Measurements from ENCODE around the gene CYP3A5. TPM values are rescaled to one million over a fixed set of nuclear protein-coding genes. Genes with fewer than 3 reads are reported as not detected.

Gene CYP3A5
- total and polyA plus RNA-seq, 9 of the 15 experiments (the other 6 are each of a cell fraction or from before 2014, with no cell fraction given), result 0.73 to 2.8 (median 1.5) TPM

- TF ChIP-seq RERE (CRISPR knock-in tag; IDR thresholded peaks at IDR 0.05; ENCODE audit: borderline replicate concordance) (no peak), GABPB2 (CRISPR knock-in tag; conservative IDR thresholded peaks at IDR 0.05) (no peak), SIX5 (IDR thresholded peaks at IDR 0.05; ENCODE audit: borderline replicate concordance in 1 of 2, insufficient read depth in 1 of 2, low read depth in 1 of 2, low read length in 2 of 2) (no peak), SAFB2 (IDR thresholded peaks at IDR 0.05; ENCODE audit: borderline replicate concordance, low read depth, low read length, severe bottlenecking) (no peak), DIDO1 (tag; IDR thresholded peaks at IDR 0.05; ENCODE audit: low read depth) (peak; percentile 18; the same call in 1 of the 2 replicates), MEF2D (tag; conservative IDR thresholded peaks at IDR 0.05; ENCODE audit: low read depth) (no peak), ZBTB8A (IDR thresholded peaks at IDR 0.05; ENCODE audit: partially characterized antibody) (no peak), ILF3 (IDR thresholded peaks at IDR 0.05; ENCODE audit: borderline replicate concordance) (no peak), MEIS2 (IDR thresholded peaks at IDR 0.05; ENCODE audit: partially characterized antibody) (peak; percentile 40), FOXJ3 (CRISPR knock-in tag; IDR thresholded peaks at IDR 0.05) (no peak), NEUROD1 (IDR thresholded peaks at IDR 0.05; ENCODE audit: borderline replicate concordance, low read depth, low read length, partially characterized antibody) (peak; percentile 56), ZFP91 (CRISPR knock-in tag; IDR thresholded peaks at IDR 0.05) (no peak), HOMEZ (CRISPR knock-in tag; IDR thresholded peaks at IDR 0.05) (no peak), FOXP4 (CRISPR knock-in tag; IDR thresholded peaks at IDR 0.05; ENCODE audit: borderline replicate concordance) (no peak)
These were observed 13.8 kb upstream of the CYP3A5 start (continued) for GRCh38 chr7:99693427-99694200.

Measured in K562 (cell line).